ENCODE results near the gene HNMT. TPM values are rescaled to one million over a fixed set of nuclear protein-coding genes. Genes with fewer than 3 reads are reported as not detected.

The HNMT gene
- total RNA-seq, 1 donor from 2014 or later = 14.4 TPM

DNA sequence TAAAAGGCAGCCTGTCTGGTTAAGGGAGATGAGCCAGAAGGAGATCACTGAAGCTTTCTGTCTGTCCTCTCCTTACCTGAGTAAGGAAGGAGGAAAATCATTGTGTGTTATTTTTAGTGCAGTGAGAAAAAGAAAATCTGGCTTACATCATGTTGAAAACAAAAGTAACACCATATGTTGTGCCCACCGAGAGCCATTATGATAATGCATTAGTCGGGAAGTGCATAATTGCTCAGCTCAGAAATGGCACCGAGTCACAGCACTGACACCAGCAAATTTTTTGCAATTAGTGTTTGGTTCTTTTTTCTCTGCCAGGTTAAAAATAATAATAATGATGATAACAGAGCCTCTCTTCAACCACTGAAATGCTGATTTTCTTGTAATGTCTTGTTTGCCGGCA, 46.6 kb downstream of the HNMT start:
- TF ChIP-seq, protein P1, sequence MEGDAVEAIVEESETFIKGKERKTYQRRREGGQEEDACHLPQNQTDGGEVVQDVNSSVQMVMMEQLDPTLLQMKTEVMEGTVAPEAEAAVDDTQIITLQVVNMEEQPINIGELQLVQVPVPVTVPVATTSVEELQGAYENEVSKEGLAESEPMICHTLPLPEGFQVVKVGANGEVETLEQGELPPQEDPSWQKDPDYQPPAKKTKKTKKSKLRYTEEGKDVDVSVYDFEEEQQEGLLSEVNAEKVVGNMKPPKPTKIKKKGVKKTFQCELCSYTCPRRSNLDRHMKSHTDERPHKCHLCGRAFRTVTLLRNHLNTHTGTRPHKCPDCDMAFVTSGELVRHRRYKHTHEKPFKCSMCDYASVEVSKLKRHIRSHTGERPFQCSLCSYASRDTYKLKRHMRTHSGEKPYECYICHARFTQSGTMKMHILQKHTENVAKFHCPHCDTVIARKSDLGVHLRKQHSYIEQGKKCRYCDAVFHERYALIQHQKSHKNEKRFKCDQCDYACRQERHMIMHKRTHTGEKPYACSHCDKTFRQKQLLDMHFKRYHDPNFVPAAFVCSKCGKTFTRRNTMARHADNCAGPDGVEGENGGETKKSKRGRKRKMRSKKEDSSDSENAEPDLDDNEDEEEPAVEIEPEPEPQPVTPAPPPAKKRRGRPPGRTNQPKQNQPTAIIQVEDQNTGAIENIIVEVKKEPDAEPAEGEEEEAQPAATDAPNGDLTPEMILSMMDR (IDR thresholded peaks at IDR 0.05; ENCODE audit: unreplicated experiment) = no peak
- no peak overlapping the region for H3K4me3 Mint-ChIP-seq
- no peak for DNase-seq (ENCODE audit: low spot score in 2 of 2, unreplicated experiment in 2 of 2)
- peaks cover 8% of the 10 kb centered on the region for H3K9me3 Mint-ChIP-seq
- H3K4me1 Mint-ChIP-seq = peaks cover 18% of the 10 kb centered on the region
- H3K27me3 Mint-ChIP-seq (ENCODE audit: low read depth) = no peaks in the 10 kb centered on the region
- H3K36me3 Mint-ChIP-seq = peaks cover 9% of the 10 kb centered on the region
- H3K27ac Mint-ChIP-seq = no peak overlapping the region

DNA sequence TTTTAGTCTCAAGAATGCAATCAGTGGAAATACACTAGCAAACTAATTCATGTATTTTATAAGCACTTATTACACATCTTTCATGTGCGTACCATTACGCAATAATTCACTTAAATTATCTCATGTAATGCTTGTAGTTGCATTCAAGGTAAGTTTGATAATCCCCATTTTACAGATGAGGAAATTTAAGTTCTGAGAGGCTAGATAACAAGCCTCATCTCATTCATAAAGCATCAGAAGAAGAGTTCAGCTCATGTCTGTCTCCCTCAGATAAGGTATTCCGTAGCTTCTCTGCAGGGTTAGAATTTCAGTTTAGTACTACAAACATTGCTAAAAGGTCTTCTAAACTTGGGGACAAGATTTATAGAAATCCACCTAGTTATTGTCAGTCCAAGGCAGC, 47.8 kb downstream of the HNMT start:
- no peak overlapping the region for H3K4me3 Mint-ChIP-seq
- peaks cover 19% of the 10 kb centered on the region for H3K4me1 Mint-ChIP-seq
- H3K27me3 Mint-ChIP-seq (ENCODE audit: low read depth) = no peaks in the 10 kb centered on the region

DNA sequence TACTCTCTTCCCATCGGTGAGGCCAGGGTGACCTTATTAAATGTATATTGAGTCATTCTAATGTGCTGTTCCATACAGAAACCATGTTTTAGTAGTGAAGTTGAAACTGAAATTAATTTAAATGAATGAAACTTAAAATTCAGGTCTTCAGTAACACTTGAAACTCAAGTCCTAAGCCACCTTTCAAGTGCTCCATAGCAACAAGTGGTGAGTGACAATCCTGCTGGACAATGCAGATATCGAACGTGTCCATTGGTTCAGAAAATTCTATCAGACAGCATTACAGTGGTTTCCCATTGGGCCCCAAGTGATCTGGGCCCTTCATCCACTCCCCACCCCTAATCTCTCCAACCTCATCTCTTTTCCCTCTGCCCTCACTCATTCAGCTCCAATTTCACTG, 48.7 kb downstream of the HNMT start:
- DNase-seq (ENCODE audit: low spot score in 2 of 2, unreplicated experiment in 2 of 2) = no peak
- no peak overlapping the region for H3K27ac Mint-ChIP-seq
- H3K36me3 Mint-ChIP-seq = peaks cover 4% of the 10 kb centered on the region
- H3K9me3 Mint-ChIP-seq = peaks cover 4% of the 10 kb centered on the region
- H3K27me3 Mint-ChIP-seq (ENCODE audit: low read depth) = no peaks in the 10 kb centered on the region
- TF ChIP-seq, protein P1 (IDR thresholded peaks at IDR 0.05; ENCODE audit: unreplicated experiment) = no peak
- H3K4me3 Mint-ChIP-seq = no peak overlapping the region
- H3K4me1 Mint-ChIP-seq = peaks cover 19% of the 10 kb centered on the region

More for the DNA sequence above, 47.8 kb downstream of the HNMT start:
- H3K27ac Mint-ChIP-seq = no peak overlapping the region
- DNase-seq (ENCODE audit: low spot score in 2 of 2, unreplicated experiment in 2 of 2) = no peak
- H3K9me3 Mint-ChIP-seq = peaks cover 8% of the 10 kb centered on the region
- TF ChIP-seq, protein P1 (IDR thresholded peaks at IDR 0.05; ENCODE audit: unreplicated experiment) = no peak
- H3K36me3 Mint-ChIP-seq = peaks cover 9% of the 10 kb centered on the region

DNA sequence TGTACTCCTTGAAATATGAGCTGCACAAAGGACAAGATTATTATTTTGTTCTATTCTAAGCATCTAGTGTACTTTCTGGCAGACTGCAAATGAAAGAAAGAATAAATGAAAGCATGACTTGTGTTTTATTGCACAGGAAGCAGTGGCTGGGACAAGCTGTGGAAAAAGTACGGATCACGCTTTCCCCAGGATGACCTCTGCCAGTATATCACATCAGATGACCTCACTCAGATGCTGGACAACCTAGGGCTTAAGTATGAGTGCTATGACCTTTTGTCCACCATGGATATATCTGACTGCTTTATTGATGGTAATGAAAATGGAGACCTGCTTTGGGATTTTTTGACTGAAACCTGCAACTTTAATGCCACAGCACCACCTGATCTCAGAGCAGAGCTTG, 49.4 kb downstream of the HNMT start:
- Mint-ChIP-seq H3K27me3 (ENCODE audit: low read depth) (peaks cover 1% of the 10 kb centered on the region), H3K36me3 (no peaks in the 10 kb centered on the region), H3K4me1 (peaks cover 18% of the 10 kb centered on the region), H3K9me3 (no peaks in the 10 kb centered on the region), H3K4me3 (no peak overlapping the region), H3K27ac (no peak overlapping the region)
- TF ChIP-seq, protein P1 (IDR thresholded peaks at IDR 0.05; ENCODE audit: unreplicated experiment) = no peak
- no peak for DNase-seq (ENCODE audit: low spot score in 2 of 2, unreplicated experiment in 2 of 2)

DNA sequence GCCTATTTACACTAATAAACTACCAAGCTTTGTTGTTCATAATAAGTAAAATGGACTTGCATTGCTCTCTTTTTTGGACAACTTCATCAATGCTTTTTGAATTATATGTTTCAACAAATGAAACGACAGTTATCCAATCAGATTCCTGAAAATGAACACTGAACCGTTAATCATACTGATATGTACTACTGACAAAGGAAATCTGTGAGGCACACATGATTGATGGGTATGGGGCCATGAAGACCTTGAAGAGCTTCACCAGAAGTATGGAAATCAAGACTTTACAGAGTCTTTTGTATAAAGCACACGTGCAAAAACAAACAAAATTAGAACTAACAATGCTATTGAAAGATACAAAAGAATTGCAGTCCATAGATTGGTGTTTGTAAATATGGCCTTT, 51.2 kb downstream of the HNMT start:
- peaks cover 18% of the 10 kb centered on the region for H3K4me1 Mint-ChIP-seq
- no peak for DNase-seq (ENCODE audit: low spot score in 2 of 2, unreplicated experiment in 2 of 2)
- peaks cover 3% of the 10 kb centered on the region for H3K27me3 Mint-ChIP-seq (ENCODE audit: low read depth)
- no peaks in the 10 kb centered on the region for H3K9me3 Mint-ChIP-seq
- no peaks in the 10 kb centered on the region for H3K36me3 Mint-ChIP-seq
- H3K4me3 Mint-ChIP-seq = no peak overlapping the region
- H3K27ac Mint-ChIP-seq = no peak overlapping the region
- TF ChIP-seq, protein P1 (IDR thresholded peaks at IDR 0.05; ENCODE audit: unreplicated experiment) = no peak

Data from mesothelial cell of epicardium (in vitro differentiated cells).